GM19397 (cell line): ENCODE results near the gene FER.
"Not testable (repeated sequence)": the region's sequence is repeated elsewhere in the genome, so short reads cannot be mapped to it uniquely, and the experiment has no call there.

ENCODE experiments used
- ATAC-seq: cut with Tn5 transposase; IDR thresholded peaks from one replicate; pipeline ENCODE4 v1.9.1; 2021; ENCODE audit warnings: mild to moderate bottlenecking, moderate library complexity; ENCODE audit not compliant: unreplicated experiment

Gene FER

DNA sequence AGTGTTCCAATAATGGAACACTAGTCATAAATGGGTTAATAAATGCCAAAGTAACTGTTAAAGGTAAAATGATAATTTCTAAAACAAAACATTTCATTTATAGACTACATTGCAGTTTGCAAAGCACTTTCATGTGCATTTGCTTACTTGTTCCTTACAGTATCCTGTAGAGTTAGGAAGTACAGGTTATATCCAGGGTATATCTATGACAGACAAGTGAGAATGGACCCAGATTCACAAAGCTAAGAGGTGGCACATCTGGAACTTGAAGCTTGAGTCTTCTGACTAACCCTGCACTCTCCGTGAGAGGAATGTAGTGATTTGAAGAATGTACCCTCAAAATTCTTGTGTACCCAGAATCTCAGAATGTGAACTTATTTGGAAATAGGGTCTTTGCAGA is 121.4 kb downstream of the FER start:
- no peak for ATAC-seq

DNA sequence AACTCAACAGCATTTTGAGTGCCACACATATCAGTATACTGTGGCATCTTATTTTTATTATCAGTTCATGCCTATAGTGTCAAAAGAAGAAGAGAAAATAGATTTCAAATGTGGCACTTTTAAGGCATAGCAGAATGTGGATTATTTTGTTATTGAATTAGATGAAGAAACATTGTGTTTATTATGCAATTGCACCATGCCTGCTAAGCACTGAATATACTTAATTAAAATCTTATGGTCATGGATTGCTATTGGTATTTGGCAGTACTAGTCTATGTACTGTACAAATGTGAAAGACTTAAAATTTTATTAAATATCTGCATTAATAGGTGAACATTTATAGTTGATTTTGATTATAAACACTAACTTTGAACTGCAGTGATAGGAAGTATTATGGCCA is 128.8 kb downstream of the FER start:
- ATAC-seq, result no peak

DNA sequence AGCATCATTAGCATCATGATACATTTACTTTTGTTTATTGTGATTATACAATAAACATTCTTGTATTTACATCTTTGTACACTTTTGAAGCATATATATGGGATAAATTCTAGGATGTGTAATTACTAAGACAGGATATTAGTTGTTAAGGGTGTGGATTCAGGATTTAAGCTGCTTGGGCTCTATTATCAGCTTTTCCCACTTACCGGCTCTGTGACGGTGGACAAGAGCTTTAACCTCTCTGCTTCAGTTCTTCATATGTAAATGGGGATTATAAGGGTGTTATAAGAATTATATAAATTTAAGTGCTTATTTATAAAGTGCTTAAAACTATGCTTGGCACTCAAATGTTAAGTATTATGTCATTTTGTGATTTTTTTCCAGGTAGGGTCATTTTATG is 131.1 kb downstream of the FER start:
- ATAC-seq, result no peak

GRCh38 chr5:108881133-108881532 is 133.4 kb downstream of the FER start:
- no peak for ATAC-seq

- no peak for ATAC-seq
Measured at GRCh38 chr5:108884736-108885135, 137.0 kb downstream of the FER start.

GRCh38 chr5:108898257-108898656 is 150.6 kb downstream of the FER start:
- no peak for ATAC-seq

DNA sequence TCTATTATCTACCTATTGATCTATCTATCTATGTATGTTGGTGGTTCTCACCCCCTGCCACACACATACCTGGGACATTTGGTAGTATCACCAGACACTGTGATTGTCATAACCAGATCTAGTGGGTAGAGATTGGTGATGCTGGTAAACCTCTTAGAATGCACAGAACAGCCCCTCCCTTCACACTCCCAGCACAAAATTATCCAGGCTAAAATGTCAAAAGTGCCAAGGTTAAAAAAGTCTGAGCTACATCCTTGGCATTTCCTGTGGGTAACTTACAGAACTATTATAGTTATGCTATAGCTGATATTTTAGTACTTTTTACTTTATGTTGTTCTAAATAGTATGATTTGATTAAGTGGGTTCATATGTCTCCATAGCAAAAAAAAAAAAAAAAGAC is 151.0 kb downstream of the FER start:
- ATAC-seq, result no peak

DNA sequence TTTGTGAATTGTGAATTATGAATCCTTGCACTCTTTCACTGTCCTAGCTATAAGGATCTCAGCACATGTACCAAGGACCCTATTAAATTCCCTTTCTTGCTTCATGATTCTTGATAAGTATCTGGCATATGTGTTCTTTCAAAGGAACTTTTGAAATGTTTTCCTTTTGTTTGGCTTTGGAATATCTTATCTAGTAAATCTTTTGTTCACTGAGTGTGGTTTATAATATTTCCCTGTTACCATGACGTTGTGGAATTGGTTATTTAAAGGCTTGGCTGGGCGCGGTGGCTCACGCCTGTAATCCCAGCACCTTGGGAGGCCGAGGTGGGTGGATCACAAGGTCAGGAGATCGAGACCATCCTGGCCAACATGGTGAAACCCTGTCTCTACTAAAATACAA is 151.5 kb downstream of the FER start:
- ATAC-seq, result not testable (repeated sequence)

- no peak for ATAC-seq
Measured at GRCh38 chr5:108900668-108901067, 153.0 kb downstream of the FER start.

- no peak for ATAC-seq
Measured at GRCh38 chr5:108905805-108906204, 158.1 kb downstream of the FER start.

GRCh38 chr5:108910627-108911026 is 162.9 kb downstream of the FER start:
- no peak for ATAC-seq

DNA sequence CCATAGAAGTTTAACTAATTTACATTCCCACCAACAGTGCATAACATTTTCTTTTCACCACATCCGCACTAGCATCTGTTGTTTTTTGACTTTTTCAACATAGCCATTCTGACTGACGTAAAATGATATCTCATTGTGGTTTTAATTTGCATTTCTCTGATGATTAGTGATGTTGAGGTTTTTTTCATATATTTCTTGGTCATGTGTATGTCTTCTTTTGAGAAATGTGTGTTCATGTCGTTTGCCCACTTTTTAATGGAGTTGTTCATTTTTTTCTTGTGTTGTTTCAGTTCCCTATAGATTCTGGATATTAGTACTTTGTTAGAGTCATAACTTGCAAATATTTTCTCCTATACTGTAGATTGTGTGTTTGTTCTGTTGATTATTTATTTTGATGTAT is 163.4 kb downstream of the FER start:
- peak; percentile 59 for ATAC-seq

- no peak for ATAC-seq
Measured at GRCh38 chr5:108917596-108917995, 169.9 kb downstream of the FER start.

- no peak for ATAC-seq
Measured at GRCh38 chr5:108919591-108920326, 172.1 kb downstream of the FER start.

DNA sequence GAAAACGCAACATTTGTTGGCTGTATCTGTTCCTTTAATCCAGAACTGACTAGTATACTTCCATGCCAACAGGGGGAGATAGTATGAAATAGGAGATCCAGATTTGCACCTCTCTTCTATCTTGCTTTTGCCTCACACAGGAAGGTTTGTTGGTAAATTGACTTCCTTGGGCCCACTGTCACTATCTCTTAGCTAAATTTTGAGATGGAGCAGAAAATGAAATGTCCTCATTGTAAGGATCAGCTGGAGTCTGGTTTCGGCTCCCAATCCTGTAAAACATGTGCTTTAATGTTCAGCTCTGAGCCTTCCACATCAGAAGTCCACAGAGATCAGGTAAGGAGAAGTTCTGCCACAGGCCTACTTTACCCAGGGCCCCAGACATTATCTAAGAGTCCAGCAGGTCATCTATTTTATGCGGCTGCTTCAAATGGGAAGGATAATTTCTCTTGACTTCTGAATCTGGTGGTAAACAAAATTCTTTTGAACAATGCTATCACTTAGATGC is 176.8 kb downstream of the FER start:
- no peak for ATAC-seq

- no peak for ATAC-seq
Measured at GRCh38 chr5:108925073-108925472, 177.4 kb downstream of the FER start.

DNA sequence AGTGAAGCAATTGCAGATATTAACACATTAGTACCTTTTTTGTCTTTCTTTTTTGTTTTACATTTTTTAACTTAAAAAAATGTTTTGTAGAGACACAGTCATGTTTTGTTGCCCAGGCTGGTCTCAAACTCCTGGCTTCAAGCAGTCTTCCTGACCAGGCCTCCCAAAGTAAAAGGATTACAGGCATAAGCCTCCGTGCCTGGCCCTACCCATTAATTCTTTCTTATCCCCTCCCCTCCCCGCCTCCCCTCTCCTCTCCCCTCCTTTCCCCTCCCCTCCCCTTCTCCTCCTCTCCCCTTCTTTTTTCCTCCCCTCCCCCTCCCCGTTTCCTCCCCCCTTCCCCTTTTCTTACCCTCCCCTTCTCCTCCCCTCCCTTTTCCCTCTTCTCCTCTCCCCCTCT is 182.4 kb downstream of the FER start:
- no peak for ATAC-seq

DNA sequence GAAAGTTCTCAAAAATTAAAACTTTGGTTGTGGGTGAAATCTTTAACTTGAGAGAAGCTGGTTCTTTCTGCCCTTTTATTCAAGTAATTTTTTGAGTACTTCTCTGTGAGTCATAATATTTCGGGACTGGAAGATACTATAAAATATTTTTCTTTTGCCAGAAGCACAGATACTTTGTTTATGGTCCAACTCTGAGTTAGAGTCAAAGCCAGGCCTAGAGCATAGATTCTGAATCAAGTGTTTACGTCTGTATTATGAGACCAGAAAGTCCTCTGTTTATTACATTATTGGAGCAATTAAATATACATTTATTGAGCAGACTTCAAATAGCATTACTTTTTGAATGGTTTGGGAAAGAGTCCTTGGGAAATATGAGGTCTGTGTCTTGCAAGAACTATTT is 187.9 kb downstream of the FER start:
- ATAC-seq, result no peak

DNA sequence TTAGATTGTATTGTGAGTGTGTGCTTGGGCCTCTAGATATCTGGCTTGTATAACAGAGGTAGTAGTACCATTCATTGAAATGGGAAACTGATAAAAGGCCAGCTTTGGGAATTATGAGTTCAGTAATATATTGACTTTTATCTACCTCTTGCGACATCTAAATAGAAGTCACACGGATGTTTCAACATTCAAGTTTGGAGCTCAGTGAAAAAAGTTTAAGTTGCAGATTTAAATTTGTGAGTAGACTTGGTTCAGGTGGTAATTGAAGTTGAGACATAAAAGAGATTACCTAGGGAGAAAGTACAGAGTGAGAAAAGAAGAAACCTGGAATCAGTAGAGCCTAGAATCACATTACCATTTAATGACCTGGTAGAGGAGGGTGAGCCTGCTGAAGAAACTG is 189.5 kb downstream of the FER start:
- ATAC-seq, result no peak

GRCh38 chr5:108940506-108940905 is 192.8 kb downstream of the FER start:
- no peak for ATAC-seq

DNA sequence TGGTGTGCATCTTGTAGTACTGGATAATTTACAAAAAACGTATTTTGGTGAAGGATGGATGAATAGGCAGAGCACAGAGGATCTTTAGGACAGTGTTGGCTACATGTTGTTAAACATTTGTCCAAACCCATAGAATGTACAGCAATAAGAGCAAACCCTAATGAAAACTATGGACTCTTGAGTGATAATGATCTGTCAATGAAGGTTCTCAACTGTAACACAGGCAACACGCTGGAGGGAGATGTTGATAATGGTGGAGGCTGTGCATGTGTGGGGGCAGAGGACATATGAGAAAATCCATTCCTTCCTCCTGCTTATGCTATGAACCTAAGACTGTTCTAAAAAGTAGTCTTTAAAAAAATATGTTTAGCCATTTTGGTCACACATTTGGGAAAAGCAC is 194.0 kb downstream of the FER start:
- no peak for ATAC-seq

- no peak for ATAC-seq
Measured at GRCh38 chr5:108942701-108943100, 195.0 kb downstream of the FER start.

DNA sequence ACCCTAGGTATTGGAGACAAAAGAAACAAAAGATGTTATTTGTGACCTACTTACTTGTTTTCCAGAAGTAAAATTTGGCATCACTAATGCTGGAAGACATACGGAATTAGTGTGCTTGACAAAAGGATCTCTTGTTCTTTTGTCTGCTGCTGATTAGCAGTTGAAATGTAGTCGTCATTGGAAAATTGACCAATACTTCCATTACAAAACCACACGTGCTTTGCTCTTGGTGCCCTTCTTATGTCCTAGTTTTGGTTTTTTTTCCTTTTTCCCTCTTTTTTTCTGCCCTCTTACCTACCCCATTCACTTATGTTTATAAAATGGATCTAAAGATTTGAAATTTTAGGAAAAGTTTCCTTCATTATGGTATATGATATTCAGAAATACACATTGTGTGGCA is 197.4 kb downstream of the FER start:
- no peak for ATAC-seq
